GM21528 (cell line): ENCODE measurements around the gene PRDM1.
A peak's percentile ranks its signal among the peaks of the same experiment; 100 is the strongest.

ENCODE experiments used
- ATAC-seq: cut with Tn5 transposase; IDR thresholded peaks from one replicate; pipeline ENCODE4 v1.9.1; 2021; ENCODE audit warnings: mild to moderate bottlenecking, moderate library complexity; ENCODE audit not compliant: unreplicated experiment, low FRiP score

The PRDM1 gene

GRCh38 chr6:106085984-106086813, at the start of gene PRDM1:
TSS of gene PRDM1 (plus strand) at chr6:106086336. CDS start at chr6:106086554, 218 bp downstream.
- peak; percentile 79 for ATAC-seq

- ATAC-seq, result no peak
Observed at GRCh38 chr6:106037060-106037459, 49.1 kb upstream of the PRDM1 start.

GRCh38 chr6:106039897-106040592, 46.1 kb upstream of the PRDM1 start:
- no peak for ATAC-seq

- no peak for ATAC-seq
Observed at GRCh38 chr6:106044151-106044550, 42.0 kb upstream of the PRDM1 start.

GRCh38 chr6:106045077-106045476, 41.1 kb upstream of the PRDM1 start:
- no peak for ATAC-seq

- ATAC-seq, result no peak
Observed at GRCh38 chr6:106046116-106046853, 39.9 kb upstream of the PRDM1 start.

- no peak for ATAC-seq
Observed at GRCh38 chr6:106046854-106047200, 39.3 kb upstream of the PRDM1 start.

GRCh38 chr6:106048336-106048735, 37.8 kb upstream of the PRDM1 start:
- no peak for ATAC-seq

- no peak for ATAC-seq
Observed at GRCh38 chr6:106050538-106050937, 35.6 kb upstream of the PRDM1 start.

- ATAC-seq, result no peak
Observed at GRCh38 chr6:106051226-106051625, 34.9 kb upstream of the PRDM1 start.

GRCh38 chr6:106053484-106054205, 32.5 kb upstream of the PRDM1 start:
- ATAC-seq, result no peak

GRCh38 chr6:106055489-106055888, 30.6 kb upstream of the PRDM1 start:
- ATAC-seq, result no peak

GRCh38 chr6:106056060-106056745, 29.9 kb upstream of the PRDM1 start:
- ATAC-seq, result no peak

GRCh38 chr6:106056746-106057390, 29.3 kb upstream of the PRDM1 start:
- ATAC-seq, result no peak

- ATAC-seq, result no peak
Observed at GRCh38 chr6:106059331-106059730, 26.8 kb upstream of the PRDM1 start.

- no peak for ATAC-seq
Observed at GRCh38 chr6:106060167-106060566, 26.0 kb upstream of the PRDM1 start.

GRCh38 chr6:106063448-106063850, 22.7 kb upstream of the PRDM1 start:
- ATAC-seq, result no peak

- ATAC-seq, result no peak
Observed at GRCh38 chr6:106064142-106064541, 22.0 kb upstream of the PRDM1 start.

- no peak for ATAC-seq
Observed at GRCh38 chr6:106064756-106065155, 21.4 kb upstream of the PRDM1 start.

GRCh38 chr6:106066989-106067388, 19.1 kb upstream of the PRDM1 start:
- ATAC-seq, result no peak
